CD14-positive monocyte (primary cell): Measurements from ENCODE around the gene CDX2. TPM values are rescaled to one million over a fixed set of nuclear protein-coding genes. Genes with fewer than 3 reads are reported as not detected.

ENCODE experiments used
- DNase-seq, 3 donors: peaks; one replicate each; pipeline ENCODE4 v3.0.0-alpha.2; 2011 to 2022
- H2AFZ ChIP-seq: 2 replicates; pipeline ENCODE4 v1.6.0; 2012; ENCODE audit warnings: mild to moderate bottlenecking, low read depth, low read length, inconsistent platforms; ENCODE audit not compliant: insufficient read depth, poor library complexity, severe bottlenecking
- H3K27ac ChIP-seq, 2 donors: 1 replicate in 1 of 2; 2 replicates in 1 of 2; pipeline ENCODE4 v1.5.1; 2012 to 2013; ENCODE audit warnings: low read length in 2 of 2, control low read depth in 1 of 2, inconsistent platforms in 1 of 2, low read depth in 1 of 2, mild to moderate bottlenecking in 1 of 2
- H3K27me3 ChIP-seq, 2 donors: one replicate each; pipeline versions ENCODE4 v1.6.0 to v1.6.1; 2011 to 2013; ENCODE audit warnings: low read length in 2 of 2; ENCODE audit not compliant: control insufficient read depth in 2 of 2, insufficient read depth in 2 of 2
- H3K36me3 ChIP-seq, 2 donors: replicated peaks in 1 of 2; 1 replicate in 1 of 2; 2 replicates in 1 of 2; pipeline versions ENCODE4 v1.5.1 to v1.6.1; 2012 to 2013; ENCODE audit warnings: low read length in 2 of 2, control low read depth in 1 of 2, inconsistent platforms in 1 of 2, mild to moderate bottlenecking in 1 of 2; ENCODE audit not compliant: insufficient read depth in 2 of 2, control insufficient read depth in 1 of 2
- H3K4me1 ChIP-seq, 2 donors: 1 replicate in 1 of 2; 2 replicates in 1 of 2; pipeline versions ENCODE4 v1.5.1 to v1.6.1; 2012 to 2013; ENCODE audit warnings: low read length in 2 of 2, control low read depth in 1 of 2, inconsistent platforms in 1 of 2, mild to moderate bottlenecking in 1 of 2, moderate library complexity in 1 of 2; ENCODE audit not compliant: insufficient read depth in 2 of 2, control insufficient read depth in 1 of 2
- H3K4me2 ChIP-seq: replicated peaks from 2 replicates; pipeline ENCODE3; 2012; ENCODE audit warnings: low read length, moderate library complexity, mild to moderate bottlenecking; ENCODE audit not compliant: poor library complexity, severe bottlenecking; ENCODE audit errors: extremely low read depth
- H3K4me3 ChIP-seq, 3 experiments: fragments of 200-600 bp in 1 of 3; sonication (generic) in 1 of 3; replicated peaks in 1 of 3; 1 replicate in 2 of 3; 2 replicates in 1 of 3; pipeline ENCODE4 v1.5.1; 2011 to 2013; ENCODE audit warnings: low read length in 3 of 3, mild to moderate bottlenecking in 3 of 3, control low read depth in 2 of 3, low read depth in 2 of 3, inconsistent platforms in 1 of 3, moderate library complexity in 1 of 3
- H3K79me2 ChIP-seq: 2 replicates; pipeline ENCODE4 v1.6.0; 2012; ENCODE audit warnings: mild to moderate bottlenecking, control low read depth, inconsistent platforms, low read length, moderate library complexity; ENCODE audit not compliant: insufficient read depth
- H3K9ac ChIP-seq: 2 replicates; pipeline ENCODE4 v1.6.0; 2017; ENCODE audit warnings: low read length, mild to moderate bottlenecking; ENCODE audit not compliant: insufficient read depth, poor library complexity, severe bottlenecking
- H3K9me3 ChIP-seq, 2 donors: replicated peaks in 1 of 2; 1 replicate in 1 of 2; 2 replicates in 1 of 2; pipeline versions ENCODE4 v1.5.1 to v1.6.1; 2012 to 2013; ENCODE audit warnings: low read length in 2 of 2, control low read depth in 1 of 2; ENCODE audit not compliant: control insufficient read depth in 1 of 2, insufficient read depth in 1 of 2
- H4K20me1 ChIP-seq: 2 replicates; pipeline ENCODE4 v1.6.0; 2012; ENCODE audit warnings: mild to moderate bottlenecking, low read length, control low read depth, moderate library complexity; ENCODE audit not compliant: insufficient read depth
- H3K27ac Mint-ChIP-seq, 7 donors: one replicate each; pipeline ENCODE4 v1.8.0; 2020; ENCODE audit warnings: mild to moderate bottlenecking in 7 of 7, mixed read lengths in 7 of 7, moderate library complexity in 6 of 7, inconsistent platforms in 2 of 7
- H3K27me3 Mint-ChIP-seq, 3 donors: one replicate each; pipeline ENCODE4 v1.8.0; 2021 to 2022; ENCODE audit warnings: low read depth in 3 of 3, mild to moderate bottlenecking in 3 of 3, mixed read lengths in 3 of 3, moderate library complexity in 3 of 3, inconsistent platforms in 1 of 3
- H3K36me3 Mint-ChIP-seq, 2 donors: one replicate each; pipeline ENCODE4 v1.8.0; 2020; ENCODE audit warnings: mixed read lengths in 2 of 2, inconsistent platforms in 1 of 2, mild to moderate bottlenecking in 1 of 2
- H3K4me1 Mint-ChIP-seq: one replicate; pipeline ENCODE4 v1.8.0; 2020; ENCODE audit warnings: mild to moderate bottlenecking, mixed read lengths
- H3K4me3 Mint-ChIP-seq, 2 donors: one replicate each; pipeline ENCODE4 v1.8.0; 2020; ENCODE audit warnings: mild to moderate bottlenecking in 2 of 2, mixed read lengths in 2 of 2, moderate library complexity in 1 of 2
- H3K9me3 Mint-ChIP-seq, 7 donors: one replicate each; pipeline ENCODE4 v1.8.0; 2020 to 2022; ENCODE audit warnings: mixed read lengths in 7 of 7, mild to moderate bottlenecking in 6 of 7, moderate library complexity in 6 of 7, inconsistent platforms in 2 of 7
- CTCF ChIP-seq: fragments of 200-600 bp; IDR thresholded peaks from one replicate; pipeline ENCODE4 v1.8.0; 2022; ENCODE audit warnings: antibody characterized with exemption, mild to moderate bottlenecking
- WGBS: methylation state at CpG from one replicate; pipeline ENCODE4 v1.1.5; 2013; ENCODE audit warnings: missing lambda C conversion rate; ENCODE audit not compliant: insufficient coverage; 5-methylcytosine and 5-hydroxymethylcytosine counted together
- intact Hi-C, 2 donors: fragments of 100-400 bp; cut with micrococcal nuclease; formaldehyde crosslinking; loops; one replicate each; pipeline versions ENCODE4 v1.15.0 to v1.15.1; 2023
- polyA plus RNA-seq, 3 donors: library from polyadenylated mRNA; depleted of rRNA in 1 of 3; unstranded in 2 of 3; stranded (reverse) in 1 of 3; fragments of 300-500 nt in 2 of 3; fragments of >200 nt in 1 of 3; fragmentation: Illumina TruSeq in 2 of 3; gene quantifications; 1 replicate in 2 of 3; 2 replicates in 1 of 3; pipeline ENCODE4 v1.2.3, GENCODE V29; 2012 to 2021

CDX2 gene
- polyA plus RNA-seq, 3 donors: not detected

DNA sequence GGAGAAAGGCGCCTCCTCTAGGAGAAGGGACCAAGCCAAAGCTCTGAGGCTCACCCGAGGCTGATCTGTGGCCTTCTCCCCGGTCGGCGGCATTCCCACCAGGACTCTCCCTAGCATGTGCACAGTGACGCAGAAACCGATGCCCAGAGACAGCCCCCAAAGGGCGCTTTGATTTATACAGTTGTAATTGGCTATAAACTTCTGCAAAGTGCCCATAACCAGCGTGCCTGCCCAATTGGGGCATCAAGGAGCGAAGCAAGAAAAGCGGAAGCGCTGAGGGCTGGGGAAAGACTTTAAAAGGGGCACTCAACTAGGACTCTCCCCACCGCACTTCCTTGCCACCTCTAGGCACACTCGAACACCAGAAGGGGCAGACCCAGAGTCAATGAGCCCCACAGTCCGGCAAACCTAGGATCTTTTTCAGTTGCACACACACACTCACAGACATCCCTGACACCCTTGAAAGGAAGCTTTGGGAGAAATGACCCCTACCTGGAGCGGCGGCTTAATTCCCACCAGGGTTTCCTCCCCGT, 1.8 kb downstream of the CDX2 start:
- TF ChIP-seq CTCF: no peak
- H3K9me3 Mint-ChIP-seq: peaks cover 0 to 23% (median 10%) of the 10 kb centered on the region in 7 donors
- Histone ChIP-seq H3K9me3 (peaks cover 0 to 43% of the 10 kb centered on the region in 2 donors), H3K4me1 (peaks cover 3 to 12% of the 10 kb centered on the region in 2 donors), H3K27me3 (peaks cover 83 to 98% of the 10 kb centered on the region in 2 donors), H3K27ac (no peak overlapping the region), H3K4me2 (no peak overlapping the region), H3K4me3 (no peak overlapping the region), H3K36me3 (no peaks in the 10 kb centered on the region), H3K9ac (no peak overlapping the region), H4K20me1 (no peaks in the 10 kb centered on the region), H2AFZ (no peak overlapping the region), H3K79me2 (no peaks in the 10 kb centered on the region)
- H3K27ac Mint-ChIP-seq: no peak overlapping the region
- H3K4me3 Mint-ChIP-seq: peak overlapping the region in 1 of 2 donors; percentile 83
- intact Hi-C loops: no loop called here
- H3K4me1 Mint-ChIP-seq: peaks cover 26% of the 10 kb centered on the region
- 6% methylated on average over 14 of the region's 18 CpGs for WGBS
- H3K36me3 Mint-ChIP-seq: peaks cover 0 to 3% of the 10 kb centered on the region in 2 donors
- peaks cover 97 to 100% (median 98%) of the 10 kb centered on the region in 3 donors for H3K27me3 Mint-ChIP-seq
- peak in 1 of 3 donors; percentile 17 for DNase-seq

GRCh38 chr13:27966641-27967202, 2.4 kb downstream of the CDX2 start:
- Histone ChIP-seq H3K4me1 (peaks cover 3 to 12% of the 10 kb centered on the region in 2 donors), H3K4me3 (no peak overlapping the region), H3K4me2 (no peak overlapping the region), H3K27ac (no peak overlapping the region), H3K9me3 (peaks cover 0 to 44% of the 10 kb centered on the region in 2 donors), H3K9ac (no peak overlapping the region), H3K27me3 (peaks cover 83 to 98% of the 10 kb centered on the region in 2 donors), H3K36me3 (no peaks in the 10 kb centered on the region), H3K79me2 (no peaks in the 10 kb centered on the region), H4K20me1 (no peaks in the 10 kb centered on the region), H2AFZ (no peak overlapping the region)
- H3K36me3 Mint-ChIP-seq: peaks cover 1 to 3% of the 10 kb centered on the region in 2 donors
- intact Hi-C loops: no loop called here
- no peak for TF ChIP-seq CTCF
- WGBS: 5% methylated on average over 27 of the region's 38 CpGs
- H3K27me3 Mint-ChIP-seq: peaks cover 98 to 100% (median 98%) of the 10 kb centered on the region in 3 donors
- H3K27ac Mint-ChIP-seq: no peak overlapping the region
- H3K4me1 Mint-ChIP-seq: peaks cover 26% of the 10 kb centered on the region
- no peak for DNase-seq
- H3K4me3 Mint-ChIP-seq: peak overlapping the region in 1 of 2 donors; percentile 83
- peaks cover 0 to 25% (median 12%) of the 10 kb centered on the region in 7 donors for H3K9me3 Mint-ChIP-seq
